ENCODE data around the gene KCNH3.

Gene KCNH3

DNA sequence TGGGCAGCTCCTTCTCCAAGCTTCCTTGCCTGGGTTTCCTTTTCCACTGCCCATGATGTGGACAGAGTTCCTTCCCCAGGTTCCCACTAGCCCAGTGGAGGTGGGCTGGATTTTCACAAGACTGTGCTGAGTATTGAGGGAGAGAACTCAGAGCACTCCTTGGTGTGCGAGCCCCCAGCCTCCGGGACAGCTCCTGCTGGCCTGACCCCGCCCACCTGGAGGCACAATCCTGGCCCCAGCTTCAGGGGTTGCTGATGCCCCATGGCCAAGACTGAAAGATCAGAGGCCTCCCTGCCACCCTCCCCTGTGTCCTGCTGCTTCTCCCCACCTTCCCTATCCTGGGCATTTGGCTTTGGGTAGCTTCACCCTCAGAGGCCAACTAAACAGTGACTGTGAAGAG, 7.7 kb downstream of the KCNH3 start:
- no peak for DNase-seq

DNA sequence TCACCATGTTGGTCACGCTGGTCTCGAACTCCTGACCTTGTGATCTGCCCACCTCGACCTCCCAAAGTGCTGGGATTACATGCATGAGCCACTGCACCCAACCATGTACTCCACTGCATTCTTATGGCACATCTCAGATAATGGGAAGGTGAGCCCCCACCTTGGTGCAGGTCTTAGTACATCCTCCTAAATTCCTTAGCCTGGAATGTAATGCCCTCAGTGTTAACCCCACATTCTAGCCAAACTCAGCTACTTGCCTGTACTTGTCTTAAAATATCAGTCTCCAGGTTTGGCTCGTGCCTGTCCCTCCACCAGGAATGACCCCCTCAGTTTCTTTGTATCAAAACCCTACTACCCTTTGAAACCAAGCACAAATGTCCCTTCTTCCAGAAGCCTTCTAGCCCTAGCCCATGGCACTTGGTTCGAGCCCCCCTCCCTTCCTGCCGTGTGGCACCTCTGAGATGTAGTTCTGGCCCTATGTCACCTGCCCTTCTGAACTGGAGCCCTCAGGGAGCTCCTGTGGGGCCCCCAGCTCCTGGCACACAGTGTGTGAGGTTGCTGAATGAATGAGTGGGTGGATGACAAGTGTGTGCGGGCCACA, 8.4 kb downstream of the KCNH3 start:
- no peak for DNase-seq

GRCh38 chr12:49548481-49548821, 9.6 kb downstream of the KCNH3 start:
- no peak for DNase-seq

DNA sequence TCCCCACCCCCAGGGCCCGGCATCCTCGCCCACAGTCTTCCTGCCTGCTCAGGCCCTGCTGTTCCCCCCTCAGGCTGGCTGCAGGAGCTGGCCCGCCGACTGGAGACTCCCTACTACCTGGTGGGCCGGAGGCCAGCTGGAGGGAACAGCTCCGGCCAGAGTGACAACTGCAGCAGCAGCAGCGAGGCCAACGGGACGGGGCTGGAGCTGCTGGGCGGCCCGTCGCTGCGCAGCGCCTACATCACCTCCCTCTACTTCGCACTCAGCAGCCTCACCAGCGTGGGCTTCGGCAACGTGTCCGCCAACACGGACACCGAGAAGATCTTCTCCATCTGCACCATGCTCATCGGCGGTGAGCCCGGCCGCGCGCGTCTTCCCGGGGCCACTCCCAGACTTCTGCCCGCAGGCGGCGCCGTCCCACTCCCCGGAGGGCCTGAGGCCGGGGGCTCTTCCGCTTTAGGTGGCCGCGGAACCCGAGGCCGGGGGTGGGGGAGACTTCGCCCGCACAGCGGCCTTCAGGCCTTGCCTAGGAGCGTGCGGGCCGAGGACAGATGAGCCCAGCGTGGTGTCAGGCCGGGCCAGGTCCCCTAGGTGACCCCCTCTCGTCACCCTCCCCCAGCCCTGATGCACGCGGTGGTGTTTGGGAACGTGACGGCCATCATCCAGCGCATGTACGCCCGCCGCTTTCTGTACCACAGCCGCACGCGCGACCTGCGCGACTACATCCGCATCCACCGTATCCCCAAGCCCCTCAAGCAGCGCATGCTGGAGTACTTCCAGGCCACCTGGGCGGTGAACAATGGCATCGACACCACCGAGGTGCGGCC, 10.2 kb downstream of the KCNH3 start:
- peak; percentile 44 for DNase-seq

DNA sequence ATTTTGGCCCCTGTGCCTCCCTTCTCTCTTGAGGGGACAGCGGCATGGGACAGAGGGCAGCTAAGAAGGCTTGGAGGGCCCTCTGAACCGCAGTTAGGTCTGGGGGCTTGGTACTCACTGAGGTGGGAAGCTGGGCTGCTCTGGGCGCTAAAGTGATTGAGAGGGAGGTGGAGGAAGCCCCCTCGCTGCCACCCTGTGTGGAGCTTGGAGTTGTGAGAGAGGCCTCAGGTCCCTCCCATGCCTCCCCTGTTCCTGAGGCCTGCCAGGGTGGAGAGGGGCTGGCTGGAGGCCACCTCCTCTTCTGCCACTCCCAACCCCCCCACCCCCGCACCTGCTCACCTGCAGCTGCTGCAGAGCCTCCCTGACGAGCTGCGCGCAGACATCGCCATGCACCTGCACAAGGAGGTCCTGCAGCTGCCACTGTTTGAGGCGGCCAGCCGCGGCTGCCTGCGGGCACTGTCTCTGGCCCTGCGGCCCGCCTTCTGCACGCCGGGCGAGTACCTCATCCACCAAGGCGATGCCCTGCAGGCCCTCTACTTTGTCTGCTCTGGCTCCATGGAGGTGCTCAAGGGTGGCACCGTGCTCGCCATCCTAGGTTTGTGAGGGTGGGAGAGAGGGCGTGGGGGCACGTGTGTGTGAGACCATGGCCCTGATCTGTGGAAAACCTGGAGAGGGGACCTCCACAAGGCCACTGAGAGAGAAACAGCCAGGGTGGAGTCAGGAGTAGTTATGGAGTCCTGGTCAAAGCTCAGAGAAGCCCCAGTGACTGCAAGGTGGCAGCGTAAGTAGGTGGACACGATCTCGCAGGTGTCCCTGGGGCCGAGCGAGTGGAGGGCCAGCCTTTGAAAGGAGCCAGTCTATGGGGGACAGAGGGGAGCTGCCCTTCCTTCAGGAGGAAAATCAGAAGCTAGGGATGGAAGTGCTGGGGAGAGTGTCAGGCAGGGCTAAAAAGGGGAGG, 11.2 kb downstream of the KCNH3 start:
- DNase-seq: peak; percentile 90

- no peak for DNase-seq
These were observed 11.9 kb downstream of the KCNH3 start for GRCh38 chr12:49550693-49551252.

DNA sequence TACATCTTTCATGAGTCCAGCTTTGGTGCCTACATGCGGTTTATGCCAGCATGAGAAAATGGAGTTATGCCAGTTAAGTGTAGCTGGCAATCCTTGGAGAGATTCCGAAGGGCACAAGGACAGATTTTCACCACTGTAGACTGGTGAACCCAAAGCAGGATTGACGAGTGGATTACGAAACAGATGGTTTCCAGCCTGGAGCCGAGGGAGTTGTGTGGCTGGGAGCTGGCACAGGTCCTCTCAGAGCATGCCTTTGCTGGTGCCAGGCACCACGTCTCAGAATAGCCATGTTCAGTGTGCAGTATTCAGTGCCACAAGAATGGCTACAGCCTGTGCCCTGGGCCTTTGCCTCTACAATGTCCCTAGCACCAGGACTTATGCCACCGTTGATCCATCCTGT, 13.2 kb downstream of the KCNH3 start:
- no peak for DNase-seq

DNA sequence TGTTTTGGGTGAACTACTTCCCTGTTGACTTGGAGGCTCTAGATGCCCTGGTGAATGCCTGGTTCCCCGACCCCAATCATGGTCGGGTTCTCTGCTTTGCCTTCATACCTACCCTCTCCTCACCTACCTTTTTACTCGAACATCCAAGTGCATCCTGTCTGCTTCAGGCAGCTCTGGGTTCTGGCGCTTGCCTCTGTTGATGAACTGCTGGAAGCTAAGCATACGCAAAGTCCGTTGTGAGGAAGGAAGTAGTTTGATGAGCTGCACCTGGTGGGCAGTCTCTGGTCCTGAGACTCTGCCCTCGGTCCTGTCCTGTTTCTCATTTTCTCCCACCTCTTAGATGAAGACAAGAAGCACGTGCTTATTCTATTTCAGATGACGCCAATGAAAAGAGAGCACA, 13.6 kb downstream of the KCNH3 start:
- DNase-seq: no peak

DNA sequence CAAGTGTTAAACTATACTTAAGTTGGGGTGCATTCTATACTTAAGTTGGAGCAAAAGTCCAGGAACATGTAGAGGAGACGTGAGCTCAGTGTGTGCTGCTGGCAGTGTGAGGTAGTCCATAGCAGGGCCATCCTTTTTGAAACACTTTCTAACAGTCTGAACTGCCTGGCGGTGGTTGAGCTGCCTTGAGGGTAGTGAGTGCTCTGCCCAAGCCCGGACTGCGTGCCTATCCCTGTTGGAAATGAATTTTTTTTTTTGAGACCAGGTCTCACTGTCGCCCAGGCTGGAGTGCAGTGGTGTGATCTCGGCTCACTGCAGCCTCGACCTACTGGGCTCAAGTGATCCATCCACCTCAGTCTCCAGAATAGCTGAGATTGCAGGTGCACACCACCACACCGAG, 14.1 kb downstream of the KCNH3 start:
- no peak for DNase-seq

GRCh38 chr12:49553512-49554088, 14.8 kb downstream of the KCNH3 start:
- no peak for DNase-seq

DNA sequence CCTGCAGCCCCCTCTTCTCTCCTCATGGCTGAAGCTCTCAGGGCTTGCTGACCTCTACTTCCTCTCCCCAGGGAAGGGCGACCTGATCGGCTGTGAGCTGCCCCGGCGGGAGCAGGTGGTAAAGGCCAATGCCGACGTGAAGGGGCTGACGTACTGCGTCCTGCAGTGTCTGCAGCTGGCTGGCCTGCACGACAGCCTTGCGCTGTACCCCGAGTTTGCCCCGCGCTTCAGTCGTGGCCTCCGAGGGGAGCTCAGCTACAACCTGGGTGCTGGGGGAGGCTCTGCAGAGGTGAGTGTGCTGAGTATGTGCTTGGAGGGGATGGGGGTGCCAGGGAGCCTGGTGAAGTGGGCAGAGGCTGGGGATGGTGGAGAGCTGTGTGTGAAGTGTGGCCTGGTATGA, 15.4 kb downstream of the KCNH3 start:
- DNase-seq: no peak

DNA sequence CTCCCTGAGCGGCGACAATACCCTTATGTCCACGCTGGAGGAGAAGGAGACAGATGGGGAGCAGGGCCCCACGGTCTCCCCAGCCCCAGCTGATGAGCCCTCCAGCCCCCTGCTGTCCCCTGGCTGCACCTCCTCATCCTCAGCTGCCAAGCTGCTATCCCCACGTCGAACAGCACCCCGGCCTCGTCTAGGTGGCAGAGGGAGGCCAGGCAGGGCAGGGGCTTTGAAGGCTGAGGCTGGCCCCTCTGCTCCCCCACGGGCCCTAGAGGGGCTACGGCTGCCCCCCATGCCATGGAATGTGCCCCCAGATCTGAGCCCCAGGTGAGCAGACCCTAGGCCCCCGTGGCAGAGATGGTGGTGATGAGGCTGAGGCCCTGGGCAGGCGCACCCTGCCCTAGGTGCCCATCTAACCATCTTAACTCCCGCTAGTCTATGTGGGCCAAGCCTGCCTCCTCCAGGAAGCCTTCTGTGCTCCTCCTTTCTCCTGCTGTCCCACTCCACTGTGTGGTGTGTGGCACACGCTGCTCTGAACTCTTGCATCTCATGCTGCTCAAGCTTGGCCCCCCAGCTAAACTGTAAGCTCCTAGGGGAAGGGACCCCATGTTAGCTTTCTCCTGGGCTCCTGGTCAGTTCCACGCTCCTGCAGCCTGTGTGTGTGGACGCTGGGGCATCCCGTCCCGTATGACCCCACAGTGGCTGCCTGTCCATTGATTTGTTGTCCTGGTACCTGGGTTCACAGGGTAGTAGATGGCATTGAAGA, 17.0 kb downstream of the KCNH3 start:
- no peak for DNase-seq

DNA sequence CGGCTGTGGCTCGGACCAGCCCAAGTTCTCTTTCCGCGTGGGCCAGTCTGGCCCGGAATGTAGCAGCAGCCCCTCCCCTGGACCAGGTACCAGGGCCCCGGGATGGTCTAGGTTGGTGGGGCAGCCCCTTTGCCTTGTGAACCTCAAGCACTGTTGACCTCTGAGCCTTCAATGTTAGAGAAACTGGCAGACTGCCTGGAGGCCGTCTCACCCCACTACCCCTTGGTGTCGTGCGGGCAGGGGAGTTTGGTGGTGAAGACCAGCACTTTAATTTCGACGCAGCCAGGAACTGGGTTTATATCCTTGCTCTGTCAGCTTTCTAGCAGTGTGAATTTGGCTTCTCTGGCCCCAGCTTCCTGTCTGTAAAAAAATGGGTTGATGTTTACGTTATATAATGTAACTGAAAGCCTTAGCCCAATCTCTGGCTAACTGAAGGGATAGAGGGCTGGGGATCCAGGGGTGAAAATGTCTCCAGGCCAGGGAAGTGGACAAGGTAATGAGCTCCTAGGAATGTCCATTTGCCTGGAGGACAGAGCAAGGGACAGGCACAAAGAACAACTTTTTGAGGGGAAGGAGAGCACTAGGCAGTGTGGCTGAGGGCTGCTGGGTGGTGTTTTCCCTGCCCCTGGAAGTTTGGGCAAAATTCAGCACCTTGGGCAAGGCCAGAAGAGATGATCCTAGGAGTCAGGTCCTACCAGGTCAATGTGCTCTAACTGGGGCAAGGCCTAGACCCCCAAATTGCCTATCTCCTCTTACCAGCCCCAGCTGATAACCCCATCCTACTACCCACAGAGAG, 17.8 kb downstream of the KCNH3 start:
- no peak for DNase-seq

GRCh38 chr12:49557187-49557916, 18.5 kb downstream of the KCNH3 start:
- DNase-seq: no peak

DNA sequence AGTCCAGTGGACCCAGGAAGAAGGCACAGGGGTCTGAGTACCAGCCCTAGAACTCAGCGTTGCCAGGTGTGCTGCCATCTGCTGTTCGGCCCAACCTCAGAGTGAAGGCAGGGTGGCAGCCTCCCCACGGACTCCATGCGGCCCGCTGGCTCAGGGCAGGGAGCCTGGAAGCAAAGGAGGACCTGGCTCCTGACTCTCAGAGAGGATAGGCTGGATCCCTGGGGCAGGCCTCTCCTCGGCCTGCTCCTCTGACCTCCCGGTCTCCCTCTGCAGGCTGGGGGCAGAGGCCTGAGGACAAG, 19.0 kb downstream of the KCNH3 start:
- DNase-seq: no peak

DNA sequence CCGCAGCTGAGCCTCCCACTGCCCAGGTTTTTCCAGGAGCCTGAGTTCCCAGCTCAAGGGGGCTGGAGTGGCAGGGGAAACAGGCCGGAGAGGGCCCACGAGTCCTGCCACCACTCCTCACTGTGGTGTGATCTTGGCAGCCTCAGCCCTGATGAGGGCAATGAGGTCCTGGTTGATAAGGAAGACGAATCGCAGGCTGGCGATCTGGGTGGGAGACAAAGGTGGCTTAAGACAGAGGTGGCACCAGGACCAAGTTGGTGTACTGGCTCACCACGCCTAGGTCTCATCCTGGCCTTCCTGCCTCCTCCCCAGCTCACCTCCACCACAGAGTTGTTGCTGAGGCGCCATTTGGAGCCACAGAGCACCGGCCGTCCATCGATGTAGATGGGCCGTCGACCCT, 19.7 kb downstream of the KCNH3 start:
- DNase-seq: no peak

GRCh38 chr12:49559011-49559675, 20.3 kb downstream of the KCNH3 start:
- DNase-seq: no peak

GRCh38 chr12:49560695-49561094, 21.9 kb downstream of the KCNH3 start:
- no peak for DNase-seq

- no peak for DNase-seq
These were observed 23.4 kb downstream of the KCNH3 start for GRCh38 chr12:49562233-49562632.

DNA sequence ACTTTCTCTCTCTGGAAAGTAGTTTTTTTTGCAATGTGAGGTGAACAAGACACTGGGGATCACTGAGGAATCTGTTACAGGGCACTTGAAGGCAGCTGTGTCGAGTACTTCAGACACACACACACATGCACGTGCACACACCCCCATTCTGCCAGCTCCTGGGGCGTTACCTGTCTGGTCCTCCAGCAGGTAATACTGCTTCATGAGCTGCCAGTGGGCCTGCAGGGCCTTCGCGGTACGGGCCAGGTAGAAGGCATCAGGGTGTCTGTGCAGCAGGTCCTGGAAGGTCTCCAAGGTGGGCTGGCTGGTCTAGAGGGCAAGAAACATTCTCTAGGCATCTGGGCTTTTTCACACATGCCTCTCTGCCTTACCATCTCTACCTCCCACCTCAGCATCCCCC, 24.0 kb downstream of the KCNH3 start:
- DNase-seq: no peak

All from NCI-H2029 (cell line).